Natural killer cell (primary cell): ENCODE data around the gene BICDL2. TPM values are rescaled to one million over a fixed set of nuclear protein-coding genes. Genes with fewer than 3 reads are reported as not detected.

Experiments used
- ATAC-seq, 3 donors: fragments of 150-1000 bp in 2 of 3; fragments of 200-7000 bp in 1 of 3; cut with Tn5 transposase; 1 replicate in 1 of 3; 2 replicates in 2 of 3; pipeline ENCODE4 v1.10.0; 2021; ENCODE audit warnings: mild to moderate bottlenecking in 2 of 3, moderate library complexity in 2 of 3
- DNase-seq, 2 donors: peaks; one replicate each; pipeline versions ENCODE4 v3.0.0 to v3.0.0-alpha.2; 2013 to 2021; ENCODE audit warnings: mixed read lengths in 1 of 2
- H3K27ac ChIP-seq: one replicate; pipeline ENCODE4 v1.5.1; 2013; ENCODE audit warnings: mild to moderate bottlenecking, low read length
- H3K27me3 ChIP-seq: one replicate; pipeline ENCODE4 v1.6.1; 2013; ENCODE audit warnings: low read length; ENCODE audit not compliant: control insufficient read depth, insufficient read depth
- H3K36me3 ChIP-seq: one replicate; pipeline ENCODE4 v1.6.1; 2013; ENCODE audit warnings: low read length; ENCODE audit not compliant: control insufficient read depth, insufficient read depth
- H3K4me1 ChIP-seq: one replicate; pipeline ENCODE4 v1.6.1; 2013; ENCODE audit warnings: low read length; ENCODE audit not compliant: control insufficient read depth, insufficient read depth
- H3K4me3 ChIP-seq: one replicate; pipeline ENCODE4 v1.5.1; 2013; ENCODE audit warnings: low read length
- H3K9me3 ChIP-seq: one replicate; pipeline ENCODE4 v1.6.1; 2013; ENCODE audit warnings: low read length; ENCODE audit not compliant: control insufficient read depth, insufficient read depth
- H3K27ac Mint-ChIP-seq, 2 donors: one replicate each; pipeline ENCODE4 v1.8.0; 2022; ENCODE audit warnings: mild to moderate bottlenecking in 2 of 2, mixed read lengths in 2 of 2, moderate library complexity in 1 of 2
- H3K27me3 Mint-ChIP-seq, 2 donors: one replicate each; pipeline ENCODE4 v1.8.0; 2022; ENCODE audit warnings: low read depth in 2 of 2, mixed read lengths in 2 of 2
- H3K36me3 Mint-ChIP-seq: one replicate; pipeline ENCODE4 v1.8.0; 2022; ENCODE audit warnings: mixed read lengths
- H3K4me1 Mint-ChIP-seq, 2 donors: one replicate each; pipeline ENCODE4 v1.8.0; 2022; ENCODE audit warnings: mixed read lengths in 2 of 2
- H3K4me3 Mint-ChIP-seq: one replicate; pipeline ENCODE4 v1.8.0; 2022; ENCODE audit warnings: mild to moderate bottlenecking, moderate library complexity, mixed read lengths
- H3K9me3 Mint-ChIP-seq, 2 donors: one replicate each; pipeline ENCODE4 v1.8.0; 2022; ENCODE audit warnings: mixed read lengths in 2 of 2
- WGBS: methylation state at CpG from one replicate; pipeline ENCODE4 v1.1.7; 2013; ENCODE audit warnings: missing lambda C conversion rate; ENCODE audit not compliant: insufficient coverage; 5-methylcytosine and 5-hydroxymethylcytosine counted together
- intact Hi-C: fragments of 100-400 bp; cut with micrococcal nuclease; formaldehyde crosslinking; loops from one replicate; pipeline ENCODE4 v1.14.2; 2022
- total RNA-seq, 4 donors: library from RNA; stranded (reverse); fragments of 120-200 nt in 1 of 4; gene quantifications; one replicate each; pipeline versions ENCODE4 v1.2.3 to v1.2.4, GENCODE V29; 2013 to 2022
- TF ChIP-seq, protein P1 (sequence below): fragments of 200-600 bp; IDR thresholded peaks from one replicate; pipeline ENCODE4 v1.8.0; 2022; ENCODE audit warnings: antibody characterized with exemption

BICDL2 gene
- total RNA-seq, 3 donors from 2014 or later (not counting 1 experiment from before 2014, with no cell fraction given): not detected

DNA sequence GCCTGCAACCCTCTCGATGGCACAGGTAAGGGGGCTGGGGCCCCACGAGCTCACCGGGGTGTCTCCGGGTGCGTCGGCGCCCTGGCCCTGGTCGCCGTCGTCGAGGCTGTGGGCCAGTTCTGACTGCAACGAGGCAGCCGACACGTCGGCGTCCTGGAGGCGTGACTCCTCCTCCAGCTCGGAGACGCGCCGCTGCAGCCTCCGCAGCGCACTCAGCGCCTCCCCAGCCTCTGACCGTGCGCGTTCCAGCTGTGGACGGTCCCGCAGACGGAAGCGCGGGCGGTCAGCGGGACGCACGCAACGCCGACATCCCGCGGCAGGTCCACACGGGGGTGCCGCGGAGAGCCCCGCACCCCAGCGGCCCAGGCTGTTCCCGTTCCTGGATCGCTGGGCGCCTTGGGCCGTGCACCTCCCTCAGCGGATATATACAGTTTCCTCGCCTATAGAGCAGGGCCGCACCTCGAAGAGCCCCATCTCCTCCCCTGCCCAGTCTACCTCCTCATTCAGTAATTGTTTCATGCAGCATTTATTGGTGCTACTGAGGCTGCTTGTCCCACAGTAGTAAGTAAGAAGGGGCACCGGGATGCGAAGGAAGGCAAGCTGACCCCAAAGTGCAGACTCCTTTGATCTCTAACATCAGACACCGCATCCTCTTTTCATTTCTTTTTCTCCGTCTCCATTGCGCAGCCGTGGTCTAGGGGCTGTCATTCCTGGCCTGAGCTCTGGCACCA lies 7.1 kb downstream of the BICDL2 start:
- H3K9me3 Mint-ChIP-seq: no peaks in the 10 kb centered on the region
- H3K4me3 Mint-ChIP-seq: peak overlapping the region; percentile 21
- Histone ChIP-seq H3K4me3 (no peak overlapping the region), H3K36me3 (peaks cover 15% of the 10 kb centered on the region), H3K9me3 (no peaks in the 10 kb centered on the region), H3K27ac (no peak overlapping the region), H3K27me3 (peaks cover 32% of the 10 kb centered on the region), H3K4me1 (peaks cover 28% of the 10 kb centered on the region)
- ATAC-seq (no peak), DNase-seq (peak in 1 of 2 donors; percentile 66)
- TF ChIP-seq, protein P1, sequence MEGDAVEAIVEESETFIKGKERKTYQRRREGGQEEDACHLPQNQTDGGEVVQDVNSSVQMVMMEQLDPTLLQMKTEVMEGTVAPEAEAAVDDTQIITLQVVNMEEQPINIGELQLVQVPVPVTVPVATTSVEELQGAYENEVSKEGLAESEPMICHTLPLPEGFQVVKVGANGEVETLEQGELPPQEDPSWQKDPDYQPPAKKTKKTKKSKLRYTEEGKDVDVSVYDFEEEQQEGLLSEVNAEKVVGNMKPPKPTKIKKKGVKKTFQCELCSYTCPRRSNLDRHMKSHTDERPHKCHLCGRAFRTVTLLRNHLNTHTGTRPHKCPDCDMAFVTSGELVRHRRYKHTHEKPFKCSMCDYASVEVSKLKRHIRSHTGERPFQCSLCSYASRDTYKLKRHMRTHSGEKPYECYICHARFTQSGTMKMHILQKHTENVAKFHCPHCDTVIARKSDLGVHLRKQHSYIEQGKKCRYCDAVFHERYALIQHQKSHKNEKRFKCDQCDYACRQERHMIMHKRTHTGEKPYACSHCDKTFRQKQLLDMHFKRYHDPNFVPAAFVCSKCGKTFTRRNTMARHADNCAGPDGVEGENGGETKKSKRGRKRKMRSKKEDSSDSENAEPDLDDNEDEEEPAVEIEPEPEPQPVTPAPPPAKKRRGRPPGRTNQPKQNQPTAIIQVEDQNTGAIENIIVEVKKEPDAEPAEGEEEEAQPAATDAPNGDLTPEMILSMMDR: no peak
- peaks cover 32 to 43% of the 10 kb centered on the region in 2 donors for H3K27me3 Mint-ChIP-seq
- intact Hi-C loops: loop anchor here (2.0 kb wide), 1 partner anchor 25 kb away; no protein-coding TSS in a partner anchor
- H3K4me1 Mint-ChIP-seq: peaks cover 6 to 36% of the 10 kb centered on the region in 2 donors
- 9% methylated on average over 59 of the region's 59 CpGs for WGBS
- no peak overlapping the region for H3K27ac Mint-ChIP-seq
- no peaks in the 10 kb centered on the region for H3K36me3 Mint-ChIP-seq

DNA sequence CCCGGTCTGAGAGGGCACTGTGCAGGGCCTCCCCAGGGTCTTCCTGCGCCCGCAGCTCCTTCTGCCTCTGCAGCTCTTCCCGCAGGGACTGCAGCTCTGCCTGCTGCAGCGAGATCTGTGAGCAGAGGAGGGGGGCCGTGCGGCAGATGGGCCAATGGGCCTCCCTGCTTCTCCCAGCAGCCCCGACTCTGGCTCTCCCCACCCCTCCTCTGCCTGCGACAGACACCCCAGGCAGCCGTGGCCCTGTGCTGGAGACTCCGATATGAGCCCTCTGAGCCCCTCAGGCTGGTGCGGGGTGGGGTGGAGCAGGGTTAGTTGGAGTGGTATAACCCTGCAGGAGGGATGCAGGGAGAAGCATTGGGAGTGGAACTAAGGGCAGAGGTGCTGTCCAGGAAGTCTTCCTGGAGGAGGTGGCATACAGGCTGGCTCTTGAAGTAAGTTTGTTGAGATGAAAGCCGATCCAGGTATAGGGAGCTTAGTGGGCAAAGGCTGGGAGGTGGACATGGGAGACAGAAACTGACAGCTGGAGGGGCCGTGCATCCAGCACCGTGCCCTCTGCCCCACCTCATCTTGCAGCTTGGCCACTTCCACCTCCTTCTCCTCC lies 7.9 kb downstream of the BICDL2 start:
- ATAC-seq (no peak), DNase-seq (peak in 1 of 2 donors; percentile 38)
- H3K4me3 ChIP-seq: no peak overlapping the region

DNA sequence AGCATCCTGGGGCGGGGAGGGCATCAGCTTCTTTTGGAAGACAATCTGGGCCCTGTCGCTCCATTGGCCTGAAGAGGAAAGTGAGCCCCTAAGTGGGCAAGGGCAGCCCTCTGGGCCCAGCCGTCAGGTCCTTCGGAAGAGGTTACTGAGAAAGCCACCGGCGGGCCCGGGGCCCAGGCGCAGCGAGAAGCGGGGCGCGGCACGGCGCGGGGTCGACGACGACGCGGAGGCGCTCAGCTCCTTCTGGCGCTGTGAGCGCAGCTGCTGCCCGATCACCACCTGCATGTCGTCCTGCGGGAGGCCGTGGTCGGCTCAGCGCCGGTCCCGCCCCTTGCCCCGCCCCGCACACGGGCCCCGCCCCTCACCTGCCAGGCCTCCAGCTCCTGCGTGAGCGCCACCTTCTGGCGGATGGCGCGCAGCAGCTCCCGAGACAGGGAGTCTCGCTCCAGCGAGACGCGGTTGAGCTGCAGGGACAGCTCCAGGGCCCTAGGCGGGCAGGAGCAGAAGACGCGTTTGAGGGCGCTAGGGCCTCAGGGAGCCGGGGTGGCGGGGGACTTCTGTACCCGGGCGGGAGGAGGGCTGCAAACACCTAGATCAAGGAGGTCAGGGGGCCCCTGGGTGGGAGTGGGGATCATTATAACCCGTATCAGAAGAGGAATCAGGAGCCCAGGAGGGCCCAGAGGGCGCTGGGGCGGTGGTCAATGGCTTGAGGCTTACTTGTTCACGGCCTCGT lies 8.6 kb downstream of the BICDL2 start:
- TF ChIP-seq, protein P1: peak; percentile 72
- H3K9me3 Mint-ChIP-seq: no peaks in the 10 kb centered on the region
- intact Hi-C loops: loop anchor here (2.0 kb wide), 1 partner anchor 23 kb away; no protein-coding TSS in a partner anchor
- peaks cover 17 to 46% of the 10 kb centered on the region in 2 donors for H3K4me1 Mint-ChIP-seq
- no peak overlapping the region for H3K4me3 ChIP-seq
- peak; percentile 74 to 94 for DNase-seq
- no peaks in the 10 kb centered on the region for H3K9me3 ChIP-seq
- H3K27ac ChIP-seq: no peak overlapping the region
- H3K4me3 Mint-ChIP-seq: no peak overlapping the region
- H3K4me1 ChIP-seq: peaks cover 41% of the 10 kb centered on the region
- no peak overlapping the region for H3K27ac Mint-ChIP-seq
- H3K36me3 ChIP-seq: peaks cover 15% of the 10 kb centered on the region
- peak; percentile 39 to 63 (median 51) for ATAC-seq
- H3K27me3 Mint-ChIP-seq: peaks cover 17 to 33% of the 10 kb centered on the region in 2 donors
- 9% methylated on average over 58 of the region's 58 CpGs for WGBS
- H3K27me3 ChIP-seq: peaks cover 24% of the 10 kb centered on the region
- no peaks in the 10 kb centered on the region for H3K36me3 Mint-ChIP-seq

More for the DNA sequence above, 7.9 kb downstream of the BICDL2 start:
- no peaks in the 10 kb centered on the region for H3K9me3 ChIP-seq
- WGBS: 30% methylated on average over 15 of the region's 15 CpGs
- peaks cover 12 to 42% of the 10 kb centered on the region in 2 donors for H3K4me1 Mint-ChIP-seq
- H3K9me3 Mint-ChIP-seq: no peaks in the 10 kb centered on the region
- TF ChIP-seq, protein P1: no peak
- peaks cover 15% of the 10 kb centered on the region for H3K36me3 ChIP-seq
- no peak overlapping the region for H3K27ac ChIP-seq
- no peak overlapping the region for H3K4me3 Mint-ChIP-seq
- intact Hi-C loops: loop anchor here (2.0 kb wide), 1 partner anchor 24 kb away; no protein-coding TSS in a partner anchor
- peaks cover 34% of the 10 kb centered on the region for H3K4me1 ChIP-seq
- no peaks in the 10 kb centered on the region for H3K36me3 Mint-ChIP-seq
- H3K27ac Mint-ChIP-seq: no peak overlapping the region
- H3K27me3 Mint-ChIP-seq: peaks cover 23 to 39% of the 10 kb centered on the region in 2 donors
- peaks cover 26% of the 10 kb centered on the region for H3K27me3 ChIP-seq
